Activated CD4-positive, alpha-beta T cell treated with anti-CD3 and anti-CD28 coated beads, Interleukin-2, amount 50 U/mL, for 24 hours (primary cell): ENCODE measurements around the gene GPR153.
A peak's percentile ranks its signal among the peaks of the same experiment; 100 is the strongest.

Experiments used
- DNase-seq, 2 donors: peaks; one replicate each; pipeline ENCODE4 v3.0.0-alpha.2; 2020; ENCODE audit warnings: low read depth in 1 of 2, low spot score in 1 of 2

GPR153 gene

DNA sequence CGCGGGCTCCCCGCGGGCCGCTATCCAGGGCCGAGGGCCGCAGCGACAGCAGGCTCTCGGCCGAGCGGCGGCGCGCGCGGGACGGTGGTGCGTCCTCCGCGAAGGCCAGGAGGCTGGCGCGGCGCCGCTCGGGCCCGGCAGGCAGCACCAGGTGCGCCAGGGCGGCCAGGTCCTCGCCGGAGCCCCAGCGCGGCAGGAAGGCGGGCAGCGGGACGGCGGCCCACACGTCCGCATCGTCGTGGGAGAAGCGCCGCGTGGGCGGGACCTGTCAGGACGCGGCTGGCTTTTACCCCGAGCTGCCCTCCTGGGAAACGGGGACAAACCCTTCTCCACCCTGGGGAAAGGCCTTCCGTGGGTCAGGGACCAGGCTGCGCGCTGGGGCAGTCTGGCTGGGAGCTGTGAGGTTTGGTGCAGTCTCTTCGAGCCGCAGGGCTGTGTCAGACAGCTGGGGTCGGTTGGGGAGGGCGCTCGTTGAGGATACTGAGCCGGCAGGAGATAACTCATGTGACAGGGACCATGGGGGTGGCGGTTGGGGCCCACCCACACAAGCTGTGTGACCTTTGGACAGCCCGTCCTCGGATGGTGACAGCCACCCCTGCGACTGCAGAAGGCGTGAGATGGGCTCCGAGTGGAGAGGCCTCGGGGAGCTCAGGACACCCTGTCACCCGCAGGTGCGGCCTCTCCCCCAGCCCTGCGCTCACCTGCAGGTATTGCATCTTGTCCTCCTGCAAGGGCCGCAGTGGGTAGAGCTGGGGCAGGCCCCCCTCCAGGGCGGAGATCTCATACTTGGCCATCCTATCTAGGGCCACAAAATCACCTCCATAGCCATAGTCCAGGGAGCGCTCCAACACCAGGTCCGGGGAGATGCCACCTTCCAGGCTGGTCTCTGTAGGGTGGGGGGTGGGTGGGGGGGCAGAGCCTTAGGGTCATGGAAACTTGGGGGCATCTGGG is 10.9 kb downstream of the GPR153 start:
- no peak for DNase-seq

DNA sequence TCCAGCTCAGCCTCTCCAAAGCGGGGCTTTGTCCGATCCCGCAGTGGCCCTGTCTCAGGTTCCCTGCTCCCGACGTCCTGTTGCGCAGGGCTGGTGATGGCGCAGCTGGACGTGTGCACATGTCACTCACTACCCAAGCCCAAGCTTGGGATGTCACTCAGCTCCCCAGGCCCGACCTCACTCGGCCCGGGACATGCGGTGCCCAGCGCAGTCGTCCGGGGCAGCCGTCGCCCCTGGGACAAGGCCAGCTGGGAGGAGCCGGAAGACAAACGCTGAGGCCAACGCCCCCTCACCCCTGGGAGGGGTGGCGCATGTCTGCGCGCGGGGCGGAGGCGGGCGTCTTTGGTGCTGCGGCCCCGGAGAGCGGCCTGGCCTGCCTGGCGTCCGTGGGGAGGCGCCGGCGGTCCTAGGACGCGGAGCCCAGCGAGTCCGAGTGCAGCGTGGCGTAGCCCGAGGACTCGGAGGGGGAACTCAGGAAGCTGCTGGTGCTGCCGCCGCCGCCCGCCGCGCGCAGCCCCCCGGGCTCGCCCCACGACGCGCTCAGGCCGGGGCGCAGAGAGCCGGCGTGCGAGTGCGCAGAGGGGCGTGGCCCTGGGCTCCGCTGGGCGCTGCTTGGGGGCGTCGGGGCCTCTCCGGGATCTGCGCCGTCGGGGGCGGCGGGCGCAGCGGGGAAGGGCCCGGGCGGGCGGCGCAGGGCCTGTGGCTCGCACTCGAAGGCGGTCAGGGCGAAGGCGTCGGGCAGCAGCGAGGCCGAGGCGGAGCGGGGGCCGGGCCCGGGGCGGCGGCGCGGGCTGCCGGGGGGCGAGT is 11.8 kb downstream of the GPR153 start:
- no peak for DNase-seq

DNA sequence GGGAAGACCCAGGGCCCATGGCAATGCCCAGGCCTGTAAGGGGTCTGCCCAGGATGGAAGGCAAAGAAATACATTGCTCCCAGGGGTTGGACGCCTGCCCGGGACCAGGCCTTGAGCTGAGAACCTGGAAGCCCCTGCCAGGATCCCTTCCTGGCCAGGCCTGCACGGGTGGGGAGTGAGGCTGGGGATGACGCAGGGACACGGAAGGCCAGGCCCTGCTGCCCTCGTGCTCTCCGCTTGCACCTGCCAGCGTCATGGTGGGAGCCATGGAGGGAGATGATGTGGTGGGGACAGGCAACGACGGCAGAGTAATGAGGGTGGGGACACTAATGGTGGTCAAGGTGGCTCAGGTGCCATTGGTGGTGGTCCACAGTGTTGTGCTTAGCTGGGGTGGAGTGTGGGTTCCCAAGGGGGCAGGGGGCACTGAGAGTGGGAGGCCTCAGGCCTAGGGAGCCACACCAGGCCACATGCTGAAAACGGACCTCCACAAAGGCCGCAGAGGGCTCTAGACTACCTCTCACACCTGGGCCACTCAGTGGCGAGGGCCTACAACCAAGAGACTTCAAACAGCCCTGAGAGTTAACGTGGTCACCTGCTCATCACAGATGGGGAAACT is 12.6 kb downstream of the GPR153 start:
- DNase-seq: no peak

DNA sequence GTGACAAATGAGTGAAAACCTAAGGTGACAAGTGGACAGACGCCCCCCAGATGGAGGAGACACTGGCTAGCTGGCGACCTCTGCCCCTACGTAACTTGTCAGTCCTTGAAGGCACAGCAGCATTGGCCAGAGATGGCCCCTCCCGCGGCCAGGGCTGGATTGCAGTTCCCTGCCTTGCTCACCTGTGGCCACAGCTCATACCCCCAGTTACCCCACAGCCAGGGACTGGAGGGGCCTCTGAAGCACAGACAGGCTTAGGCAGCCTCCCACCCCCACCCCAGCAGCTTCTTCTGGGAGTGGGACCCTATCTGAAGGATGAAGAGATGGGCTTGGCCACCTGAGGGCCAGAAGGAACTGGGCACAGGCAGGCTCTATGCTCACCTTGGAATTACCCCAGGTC is 13.2 kb downstream of the GPR153 start:
- DNase-seq: no peak

DNA sequence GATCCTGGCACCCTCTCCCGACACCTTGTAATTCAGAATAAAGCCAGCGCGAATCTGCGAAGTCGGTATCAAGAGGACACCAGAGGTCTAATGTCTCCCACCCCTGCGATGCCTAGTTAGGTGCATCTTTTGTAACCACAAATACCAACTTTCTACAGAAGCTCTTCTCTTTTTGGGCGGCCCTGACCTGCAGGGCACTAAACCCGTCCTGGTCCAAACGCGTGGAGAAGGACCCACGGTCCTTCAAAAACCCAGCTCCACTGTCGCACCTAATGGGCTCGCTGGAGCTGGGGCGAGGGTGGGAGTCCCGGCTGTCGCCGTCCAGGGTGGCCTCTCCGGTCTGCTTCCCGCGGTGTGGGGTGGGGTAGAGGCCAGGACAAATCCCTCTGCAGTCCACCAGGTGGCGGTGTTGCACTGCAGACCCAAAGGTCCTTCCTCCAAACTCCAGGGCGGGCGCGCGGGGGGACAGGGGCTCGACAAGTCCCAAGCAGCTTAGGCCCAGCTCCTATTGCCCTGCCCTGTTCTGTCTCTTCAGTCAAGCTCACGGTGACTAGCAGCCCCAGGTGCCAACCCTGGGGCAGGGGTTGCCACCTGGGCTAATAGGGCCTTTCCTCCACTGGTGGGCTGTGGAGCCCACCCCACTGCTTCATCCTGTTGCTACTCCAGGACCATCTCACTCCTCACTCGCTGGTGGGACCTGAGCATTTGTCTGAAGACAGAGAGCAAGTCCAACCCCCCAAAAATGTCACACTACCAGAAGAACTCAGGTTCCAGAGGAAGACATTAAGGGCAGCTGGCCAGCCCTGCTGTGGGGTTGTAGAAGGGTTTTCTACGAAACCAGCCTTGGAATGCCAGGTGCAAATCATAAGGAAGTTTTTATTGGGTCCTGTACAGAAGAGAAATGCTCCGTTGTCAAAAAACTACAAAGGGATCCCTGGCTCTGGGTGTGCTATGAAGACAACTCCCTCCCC is 14.1 kb downstream of the GPR153 start:
- peak; percentile 73 to 77 for DNase-seq

DNA sequence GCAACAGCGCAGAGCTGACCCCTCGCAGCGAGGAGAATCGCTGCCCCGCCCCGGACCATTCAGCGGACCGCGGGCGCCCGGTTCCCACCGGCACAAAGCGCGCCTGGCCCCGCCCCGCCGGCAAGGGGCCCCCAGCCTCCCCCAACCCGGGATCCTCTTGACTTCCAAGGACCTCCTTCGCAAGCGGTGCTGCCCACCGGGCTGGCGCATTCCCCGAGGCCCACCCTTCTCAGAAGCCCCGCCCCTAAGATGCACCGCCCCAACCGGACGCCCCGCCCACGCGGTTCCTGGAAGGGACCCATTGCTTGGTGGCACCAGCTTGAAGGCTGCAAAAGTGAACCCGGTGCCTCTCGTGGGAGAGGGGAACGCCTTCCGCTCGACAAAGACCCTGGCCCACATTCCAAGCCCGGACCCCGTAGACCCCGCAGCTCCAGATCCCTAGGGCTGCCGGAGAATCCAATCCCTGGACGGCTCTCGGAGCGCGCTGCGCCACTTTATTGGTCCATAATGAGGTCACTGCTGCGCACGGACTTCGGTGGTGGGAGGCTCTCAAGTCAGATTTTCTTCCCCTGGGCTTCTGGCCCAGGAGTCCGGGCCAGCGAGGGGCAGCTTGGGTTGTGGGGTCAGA is 14.9 kb downstream of the GPR153 start:
- peak in 1 of 2 donors; percentile 29 for DNase-seq

DNA sequence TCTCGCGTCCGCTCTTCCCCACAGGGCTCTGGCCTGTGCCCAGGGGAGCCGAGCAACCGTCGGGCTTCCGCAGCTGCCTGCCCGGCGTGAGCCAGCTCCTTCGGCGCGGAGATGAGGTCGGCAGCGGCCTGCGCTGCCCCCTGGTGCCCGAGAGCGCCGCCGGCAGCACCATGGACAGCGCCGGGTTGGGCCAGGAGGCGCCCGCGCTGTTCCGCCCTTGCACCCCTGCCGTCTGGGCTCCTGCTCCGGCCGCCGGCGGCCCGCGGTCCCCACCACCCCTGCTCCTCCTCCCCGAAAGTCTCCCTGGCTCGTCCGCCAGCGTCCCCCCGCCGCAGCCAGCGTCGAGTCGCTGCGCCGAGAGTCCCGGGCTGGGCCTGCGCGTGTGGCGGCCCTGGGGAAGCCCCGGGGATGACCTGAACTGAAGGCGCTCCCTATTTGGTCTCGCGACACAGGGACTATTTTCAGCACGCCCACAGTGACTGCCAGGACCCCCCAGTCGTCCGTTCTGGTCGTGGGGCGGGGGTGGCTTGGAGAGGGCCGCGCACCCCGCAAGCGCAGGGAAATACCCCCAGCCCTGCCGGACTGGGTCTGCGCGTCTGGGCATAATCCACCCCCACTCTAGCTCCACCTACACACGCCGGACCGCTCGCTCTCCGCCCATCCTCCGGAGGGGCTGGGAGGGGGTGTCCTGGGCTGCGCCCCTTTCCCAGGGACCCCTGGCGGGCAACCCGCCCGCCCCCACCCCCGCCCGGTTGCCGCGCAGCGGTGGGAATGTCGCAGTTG is 15.6 kb downstream of the GPR153 start:
- DNase-seq: peak; percentile 57 to 65

DNA sequence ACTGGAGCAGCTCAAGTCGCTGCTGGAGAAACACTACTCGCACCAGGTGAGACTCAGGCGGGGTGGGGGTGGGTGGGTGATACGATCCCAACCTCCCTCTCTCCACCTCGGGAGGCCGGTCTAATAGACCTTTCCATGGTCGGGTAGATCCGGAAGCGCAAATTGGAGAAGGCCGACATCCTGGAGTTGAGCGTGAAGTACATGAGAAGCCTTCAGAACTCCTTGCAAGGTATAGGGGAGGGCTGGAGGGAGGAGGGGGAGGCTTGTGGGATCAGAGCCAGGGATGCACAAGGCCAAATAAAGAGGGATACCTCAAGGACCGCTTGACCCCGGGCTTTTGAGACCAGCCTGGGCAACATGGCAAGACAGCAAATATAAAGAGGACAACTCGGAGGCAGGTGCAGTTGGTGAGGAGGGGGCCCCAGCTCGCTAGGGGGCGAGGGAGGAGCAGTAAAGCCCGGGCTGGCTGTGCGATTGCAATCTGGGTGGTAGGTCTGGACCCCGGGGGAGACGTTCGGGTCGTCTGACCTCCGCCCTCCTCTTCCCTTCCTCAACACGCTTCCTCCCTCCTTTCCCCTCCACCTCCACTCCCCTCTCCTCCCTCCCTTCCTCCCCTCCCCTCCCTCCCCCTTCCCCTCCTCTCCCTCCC is 16.4 kb downstream of the GPR153 start:
- no peak for DNase-seq

DNA sequence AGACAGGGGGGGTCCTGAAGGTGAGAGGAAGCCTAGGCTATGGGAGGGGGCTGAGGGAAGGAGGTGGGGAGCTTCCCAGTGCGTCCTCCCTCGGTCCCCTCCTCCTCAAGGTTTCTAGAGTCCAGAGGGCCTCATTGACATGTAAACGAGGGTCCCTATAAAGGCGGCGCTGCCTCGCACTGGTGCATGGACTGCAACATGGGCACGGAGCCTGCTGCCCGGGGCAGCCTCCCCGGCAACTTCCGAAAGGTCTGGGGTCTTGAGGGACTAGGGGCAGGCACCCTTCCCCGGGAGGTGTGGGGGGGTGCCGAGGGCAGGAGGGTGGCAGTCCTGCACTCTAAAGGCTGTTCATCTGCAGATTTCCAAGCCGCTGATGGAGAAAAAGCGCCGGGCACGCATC is 16.9 kb downstream of the GPR153 start, which contains the start of gene HES3:
TSS of gene HES3 (plus strand) at position 187 of the 400 bp plus-strand sequence. CDS start at position 374, 187 bp downstream.
- no peak for DNase-seq

DNA sequence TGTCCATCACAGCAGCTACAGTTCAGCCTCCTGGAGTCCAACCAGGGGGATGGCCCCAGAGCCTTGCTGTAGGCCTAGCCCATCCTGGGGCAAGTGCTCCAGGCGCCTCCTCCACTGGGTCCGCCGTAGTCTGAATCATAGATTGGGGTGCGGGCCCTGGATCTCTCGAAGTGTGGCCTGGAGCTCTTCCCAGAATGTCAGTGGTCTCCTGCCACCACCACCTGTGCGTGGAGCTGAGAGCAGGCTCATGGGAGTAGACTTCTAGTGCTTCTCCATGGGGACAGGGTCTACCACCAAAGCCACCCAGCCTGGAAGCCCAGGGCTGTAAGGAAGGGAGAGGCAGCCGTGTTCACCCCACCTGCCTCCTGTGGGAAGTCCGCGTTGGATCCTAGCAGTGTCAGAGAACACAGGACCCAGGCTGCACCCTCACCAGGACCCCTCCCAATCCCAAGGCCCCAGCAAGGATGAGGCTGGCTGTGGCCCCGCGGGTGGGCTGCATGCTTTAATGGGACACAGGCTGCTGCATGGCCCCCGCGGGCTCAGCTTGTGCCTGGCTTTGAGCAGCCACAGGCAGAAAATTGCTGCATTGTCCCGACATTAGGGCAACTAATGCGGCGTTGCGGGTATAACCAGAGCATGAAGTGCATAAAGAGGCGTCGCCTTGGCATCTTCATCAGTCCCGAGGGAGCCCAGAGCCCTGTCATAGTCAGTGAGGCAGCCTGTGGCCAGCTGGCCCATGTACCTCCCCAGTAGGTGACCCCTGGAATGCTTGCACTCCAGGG is 17.7 kb downstream of the GPR153 start:
- DNase-seq: no peak

DNA sequence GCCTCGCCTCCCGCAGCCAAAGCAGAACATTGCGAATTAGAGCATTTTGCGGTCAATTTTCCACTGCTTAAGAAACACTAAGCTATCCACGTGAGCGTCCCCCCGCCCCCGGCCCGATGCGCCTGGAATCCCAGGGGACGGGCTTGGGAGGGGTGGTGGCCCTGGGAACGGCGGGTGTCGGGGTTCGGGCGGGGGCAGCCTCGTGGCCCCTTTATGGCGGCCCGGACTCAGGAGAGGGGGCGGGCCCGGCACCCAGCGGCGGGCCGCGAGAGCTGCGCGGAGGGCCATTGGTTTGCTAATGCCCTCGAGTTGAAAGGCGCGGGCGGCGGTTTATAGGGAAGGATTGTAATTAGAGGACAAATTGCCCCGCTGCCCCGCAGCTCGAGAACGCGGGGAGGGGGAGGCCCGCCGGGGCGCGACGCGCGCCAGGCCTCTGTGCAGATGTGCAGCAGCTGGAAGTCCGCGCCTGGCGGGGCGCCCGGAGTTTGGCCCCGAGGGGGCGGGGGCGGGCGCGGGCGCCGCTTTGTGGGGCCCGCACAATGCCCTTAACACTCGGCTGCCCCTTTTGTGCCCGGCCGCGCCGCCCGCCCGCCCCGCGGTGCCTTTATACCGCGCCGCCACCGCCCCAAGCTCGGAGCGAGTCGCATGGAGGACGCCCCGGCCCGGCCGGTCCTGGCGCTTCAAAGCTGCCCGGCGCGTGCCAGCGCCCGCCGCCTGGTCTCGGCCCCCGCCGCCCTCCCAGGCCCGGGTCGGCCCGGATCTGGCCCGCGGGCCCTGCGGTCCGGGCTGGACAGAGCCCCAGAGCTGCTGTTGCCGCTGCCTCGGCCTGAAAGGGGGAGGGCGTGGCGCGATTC is 18.8 kb downstream of the GPR153 start:
- no peak for DNase-seq

DNA sequence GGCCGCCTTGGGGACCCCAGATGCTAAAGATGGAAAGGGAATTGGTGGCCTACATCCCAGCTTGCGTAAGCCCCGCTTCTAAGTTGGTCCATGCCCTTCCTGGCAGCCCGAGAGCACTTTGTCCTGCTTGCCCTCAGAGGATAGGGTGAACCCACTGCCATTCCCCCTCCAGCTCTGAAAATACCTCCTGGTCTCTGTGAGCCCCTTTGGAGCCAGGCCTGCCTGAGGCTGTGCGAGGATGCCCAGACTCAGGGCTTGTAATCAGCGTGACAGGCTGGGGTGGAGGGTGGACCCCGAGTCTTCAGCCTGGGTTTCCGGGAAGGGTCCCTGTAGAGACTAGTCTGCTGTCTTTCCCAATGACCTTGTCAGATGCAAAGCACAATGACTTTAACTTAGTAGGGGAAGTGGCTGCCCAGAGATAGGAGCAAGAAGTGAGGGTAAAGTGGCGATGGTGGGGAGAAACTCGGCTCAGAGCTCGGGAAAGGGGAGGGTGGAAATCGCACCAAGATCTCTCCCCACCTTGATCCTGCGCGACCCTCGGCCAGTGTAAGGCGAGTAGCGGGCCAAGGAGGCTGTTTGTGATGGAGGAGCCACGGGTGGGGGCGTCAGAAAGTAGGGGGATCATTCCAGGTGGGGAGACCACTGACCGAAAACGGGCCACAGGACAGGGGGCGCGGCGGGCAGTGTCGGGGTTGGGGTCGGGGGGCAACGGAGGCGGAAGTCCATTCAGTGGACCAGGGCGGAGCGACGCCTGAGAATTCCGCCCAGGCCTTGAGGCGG is 19.6 kb downstream of the GPR153 start:
- no peak for DNase-seq

DNA sequence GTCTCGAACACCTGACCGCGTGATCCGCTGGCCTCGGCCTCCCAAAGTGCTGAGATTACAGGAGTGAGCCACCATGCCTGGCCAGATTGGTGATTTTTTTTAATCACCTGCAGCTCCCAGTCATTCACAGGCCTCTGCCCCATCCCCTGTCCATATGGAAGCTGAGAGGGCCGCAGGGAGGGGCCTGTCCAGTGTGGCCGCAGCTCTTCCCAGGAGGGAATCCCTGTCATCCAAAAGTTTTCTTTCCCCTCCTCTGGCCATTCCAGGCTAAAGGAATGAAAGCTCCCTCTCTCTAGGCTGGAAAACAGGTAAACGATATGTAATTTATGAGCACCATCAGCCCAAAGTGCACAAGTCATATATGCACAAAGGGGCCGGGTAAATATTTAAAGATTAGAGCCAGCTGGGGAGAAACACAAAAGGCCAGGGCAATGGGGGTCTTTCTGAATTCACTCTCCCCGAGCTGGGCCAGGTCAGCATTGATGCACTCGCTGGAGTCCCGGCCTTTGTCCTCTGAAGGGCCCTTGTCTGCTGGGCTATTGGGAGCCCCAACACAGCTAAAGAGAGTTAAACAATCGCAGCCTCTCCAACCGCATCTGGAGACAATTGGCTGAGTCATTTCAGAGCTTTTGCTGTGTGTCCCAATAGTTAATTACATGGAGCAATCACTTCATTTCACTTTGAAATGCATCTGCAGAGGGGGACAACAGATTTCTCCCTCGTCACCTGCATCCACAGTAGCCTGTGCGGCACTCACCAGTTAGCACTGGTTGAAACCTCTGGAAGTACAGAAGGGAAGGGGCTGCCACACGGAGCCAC is 20.7 kb downstream of the GPR153 start:
- DNase-seq: no peak

DNA sequence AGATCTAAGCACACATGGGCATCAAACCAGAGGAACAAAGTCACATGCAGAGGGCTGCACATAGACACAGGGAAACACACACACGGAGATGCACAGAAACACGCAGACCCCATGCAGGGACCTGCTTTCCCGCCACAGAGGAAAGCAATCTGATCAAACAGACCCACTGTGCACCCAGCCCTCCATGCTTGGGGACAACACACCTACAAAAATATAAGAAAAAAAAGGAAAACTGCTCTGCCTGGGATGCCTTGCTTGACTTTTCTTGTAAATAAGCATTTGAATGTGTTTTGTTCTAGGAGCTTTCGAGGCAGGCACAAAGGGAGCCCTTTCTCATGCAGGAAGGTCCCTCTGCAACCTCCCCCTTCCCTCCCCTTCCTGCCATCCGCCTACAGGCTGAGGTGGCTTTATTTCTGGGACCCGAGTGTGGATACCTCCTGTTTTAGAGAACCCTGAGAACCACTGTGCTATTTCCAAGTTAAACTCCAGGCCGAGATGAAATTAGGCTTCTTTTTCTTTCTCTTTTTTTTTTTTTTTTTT is 21.6 kb downstream of the GPR153 start:
- DNase-seq: no peak

DNA sequence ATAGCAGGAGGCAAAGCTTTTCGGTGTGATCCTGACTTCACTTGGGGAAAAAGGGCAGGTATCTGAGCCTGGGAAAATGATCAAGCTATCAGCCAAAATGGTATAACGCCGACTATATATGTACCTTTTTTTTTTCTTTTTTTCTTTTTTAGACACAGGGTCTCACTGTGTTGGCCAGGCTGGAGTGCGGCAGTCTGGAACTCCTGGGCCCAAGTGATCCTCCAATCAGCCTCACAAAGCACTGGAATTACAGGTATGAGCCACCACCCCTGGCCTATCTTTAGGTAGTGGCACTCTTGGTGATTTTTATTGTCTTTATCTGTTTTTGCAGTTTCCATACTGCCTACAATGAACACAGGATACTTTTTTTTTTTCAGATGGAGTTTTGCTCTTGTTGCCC is 23.8 kb downstream of the GPR153 start:
- DNase-seq: no peak
